Activated T-cell treated with anti-CD3 and anti-CD28 coated beads, Interleukin-2, amount 50 U/mL, for 24 hours (primary cell): ENCODE measurements around the gene VPS4B.

Experiments used
- DNase-seq: peaks from one replicate; pipeline ENCODE4 v3.0.0-alpha.2; 2020
- H3K27ac Mint-ChIP-seq: 2 replicates; pipeline ENCODE4 v1.8.0; 2020; ENCODE audit warnings: mild to moderate bottlenecking, mixed read lengths
- H3K27me3 Mint-ChIP-seq: 2 replicates; pipeline ENCODE4 v1.8.0; 2020; ENCODE audit warnings: mixed read lengths
- H3K36me3 Mint-ChIP-seq: 2 replicates; pipeline ENCODE4 v1.8.0; 2020; ENCODE audit warnings: low read depth, mixed read lengths
- H3K4me1 Mint-ChIP-seq: 2 replicates; pipeline ENCODE4 v1.8.0; 2020; ENCODE audit warnings: low read depth, mixed read lengths
- H3K4me3 Mint-ChIP-seq: 2 replicates; pipeline ENCODE4 v1.8.0; 2020; ENCODE audit warnings: mild to moderate bottlenecking, moderate library complexity, mixed read lengths
- H3K9me3 Mint-ChIP-seq: 2 replicates; pipeline ENCODE4 v1.8.0; 2020; ENCODE audit warnings: mixed read lengths

Gene VPS4B

DNA sequence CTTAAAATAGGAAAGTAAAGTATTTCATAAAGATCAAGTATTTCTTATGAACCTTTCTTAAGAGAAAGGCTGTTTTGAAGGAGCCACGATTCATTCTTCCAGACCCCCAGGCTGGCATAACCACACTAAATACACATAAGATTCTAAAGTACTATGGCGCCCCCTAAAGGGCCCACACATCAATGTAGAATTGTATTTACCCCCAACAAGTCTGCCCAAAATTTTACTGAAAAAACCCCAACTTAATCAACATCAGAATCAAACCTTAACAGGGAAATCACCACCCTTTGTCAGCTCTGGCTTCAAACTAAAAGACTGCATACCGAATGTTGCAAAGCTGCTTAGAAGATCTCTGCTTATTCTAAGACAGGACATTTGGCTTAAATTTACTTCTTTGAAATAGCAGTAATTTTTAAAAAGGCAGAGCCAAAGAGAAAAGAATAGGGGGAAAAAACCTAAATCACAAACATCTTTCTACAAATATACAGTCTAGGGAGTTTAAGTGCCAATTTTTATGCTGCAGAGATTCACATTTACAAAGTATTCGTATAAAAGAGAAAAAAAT lies 82.3 kb downstream of the VPS4B start:
- H3K4me1 Mint-ChIP-seq, result peaks cover 17% of the 10 kb centered on the region
- no peaks in the 10 kb centered on the region for H3K9me3 Mint-ChIP-seq
- no peaks in the 10 kb centered on the region for H3K27me3 Mint-ChIP-seq
- H3K27ac Mint-ChIP-seq, result no peak overlapping the region
- H3K36me3 Mint-ChIP-seq, result peaks cover 96% of the 10 kb centered on the region
- DNase-seq, result no peak
- H3K4me3 Mint-ChIP-seq, result no peak overlapping the region
